GM21576 (cell line): ENCODE results near the gene FMR1.
A peak's percentile ranks its signal among the peaks of the same experiment; 100 is the strongest.

Source experiments
- ATAC-seq: cut with Tn5 transposase; IDR thresholded peaks from one replicate; pipeline ENCODE4 v1.9.1; 2021; ENCODE audit warnings: mild to moderate bottlenecking, moderate library complexity; ENCODE audit not compliant: unreplicated experiment

The FMR1 gene

DNA sequence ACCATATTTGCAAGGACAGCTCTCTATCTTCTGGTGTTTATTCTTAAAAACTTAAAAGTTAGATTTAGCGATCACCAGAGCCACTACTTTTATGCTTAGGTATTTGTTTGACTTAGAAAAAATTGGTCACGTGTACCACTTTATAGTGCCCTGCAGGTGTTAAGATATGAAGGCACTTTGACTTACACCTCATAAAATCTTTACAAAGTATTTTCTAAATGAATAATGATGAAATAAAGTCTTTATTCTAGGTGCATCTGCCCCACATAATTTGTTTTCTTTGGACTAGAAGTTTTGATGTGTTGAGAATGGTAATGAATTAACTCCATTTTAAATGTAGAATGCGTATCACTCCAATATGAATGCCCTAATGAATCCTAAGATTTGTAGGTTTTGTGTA lies 2.9 kb downstream of the FMR1 start:
- ATAC-seq, result no peak

DNA sequence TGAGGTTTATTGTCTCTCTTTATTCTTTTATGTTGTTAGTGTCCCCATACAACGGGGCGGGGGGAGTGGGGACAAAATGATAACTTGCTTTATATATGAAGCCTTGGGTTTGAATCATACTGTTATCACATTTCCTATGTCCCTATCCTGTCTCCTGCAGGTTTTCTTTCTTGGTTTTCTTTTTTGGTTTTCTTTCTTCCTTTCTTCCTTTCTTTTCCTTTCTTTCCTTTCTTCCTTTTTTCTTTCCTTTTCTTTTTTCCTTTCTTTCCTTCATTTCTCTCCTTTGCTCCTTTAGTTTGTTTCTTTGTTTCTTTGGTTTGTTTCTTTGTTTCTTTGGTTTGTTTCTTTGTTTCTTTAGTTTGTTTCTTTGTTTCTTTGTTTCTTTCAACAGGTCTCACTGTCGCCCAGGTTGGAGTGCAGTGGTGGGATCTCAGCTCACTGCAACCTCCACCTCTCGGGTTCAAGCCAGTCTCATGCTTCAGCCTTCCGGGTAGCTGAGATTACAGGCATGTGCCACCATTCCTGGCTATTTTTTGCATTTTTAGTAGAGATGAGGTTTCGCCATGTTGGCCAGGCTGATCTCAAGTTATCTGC lies 4.8 kb downstream of the FMR1 start:
- ATAC-seq, result no peak

DNA sequence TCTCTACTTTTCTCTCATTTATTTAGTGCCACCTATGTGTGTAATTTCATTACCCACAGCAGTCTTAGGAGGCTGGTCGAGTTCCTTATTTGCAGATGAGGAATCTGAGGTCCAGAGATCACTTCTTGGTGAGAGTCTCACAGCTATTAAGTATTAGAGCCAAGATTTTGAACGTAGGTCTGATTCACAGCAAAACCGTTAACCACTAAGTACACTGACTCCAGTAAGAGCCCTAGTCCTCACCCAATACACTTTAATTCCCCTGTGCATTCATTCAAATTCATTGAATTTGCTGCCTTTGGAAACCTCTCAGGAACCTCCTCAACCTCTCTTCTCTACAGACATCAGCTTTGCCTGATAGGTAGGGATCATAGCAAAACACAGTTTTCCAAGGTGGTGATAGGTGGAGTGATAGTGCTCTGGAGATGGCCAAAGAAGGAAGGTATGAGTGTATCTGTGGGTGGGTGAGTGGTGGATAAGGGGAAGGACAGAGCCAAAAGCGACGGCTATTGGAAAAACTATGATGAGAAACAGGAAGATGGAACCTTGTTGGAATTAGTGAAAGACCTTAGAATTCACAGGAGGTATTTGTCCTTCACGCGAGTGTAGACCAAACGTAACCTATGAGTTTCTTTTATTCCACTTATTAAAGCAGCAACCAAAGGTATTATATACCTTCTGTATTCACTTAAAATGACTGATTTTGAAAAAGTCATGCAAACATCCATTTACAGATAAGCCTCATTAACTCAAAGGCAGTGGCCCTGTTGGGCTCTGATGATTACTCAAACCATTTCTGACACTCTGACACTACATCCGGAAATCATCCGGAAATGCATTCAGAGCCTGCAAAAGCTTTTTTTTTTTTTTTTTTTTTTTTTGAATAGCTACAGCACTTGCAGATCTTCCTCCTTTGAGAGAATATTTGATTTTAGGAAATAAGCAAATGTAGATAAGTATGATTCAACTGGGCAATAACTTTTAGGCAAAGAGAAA lies 6.3 kb downstream of the FMR1 start:
- peak; percentile 88 for ATAC-seq

DNA sequence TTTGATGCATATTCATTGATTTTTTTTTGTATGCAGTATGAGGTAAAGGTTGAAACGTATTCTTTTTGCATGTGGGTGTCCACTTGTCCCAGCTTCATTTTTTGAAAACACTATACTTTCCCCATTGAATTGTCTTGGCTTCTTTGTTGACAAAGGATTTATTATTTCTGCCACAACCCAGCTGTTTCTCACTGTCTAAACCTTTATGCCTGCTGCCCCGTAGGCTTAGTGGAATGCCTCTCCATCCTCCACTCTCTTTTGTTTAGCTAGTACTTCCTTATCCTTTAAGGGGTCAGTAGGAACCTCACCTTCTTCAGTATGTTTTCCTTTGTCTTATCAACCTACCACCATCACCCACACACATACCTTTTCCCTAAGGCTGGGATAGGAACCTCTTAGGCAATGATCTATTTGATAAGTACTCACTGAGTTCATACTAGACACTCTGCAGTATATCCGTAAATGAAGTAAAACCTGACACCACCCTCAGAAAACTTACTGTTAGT lies 8.5 kb downstream of the FMR1 start:
- ATAC-seq, result no peak

DNA sequence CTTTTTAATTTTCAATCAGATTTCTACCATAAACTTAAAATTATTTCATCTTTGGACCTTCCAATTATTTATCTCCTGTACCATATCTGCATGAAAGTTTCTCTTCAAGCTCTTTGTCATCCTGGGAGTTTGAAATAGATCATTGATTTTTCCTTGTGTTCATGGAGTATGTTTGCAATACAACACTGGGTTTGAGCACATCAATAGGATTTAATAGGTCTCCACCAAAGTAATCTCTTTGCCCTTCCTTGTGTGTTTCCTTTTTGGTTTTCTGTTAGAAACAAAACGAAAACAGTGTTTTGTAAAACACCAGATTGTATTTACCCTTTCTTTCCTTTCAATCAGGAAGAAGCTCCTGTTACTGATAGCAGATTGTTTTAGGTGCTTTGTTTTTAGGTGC lies 11.9 kb downstream of the FMR1 start:
- no peak for ATAC-seq

DNA sequence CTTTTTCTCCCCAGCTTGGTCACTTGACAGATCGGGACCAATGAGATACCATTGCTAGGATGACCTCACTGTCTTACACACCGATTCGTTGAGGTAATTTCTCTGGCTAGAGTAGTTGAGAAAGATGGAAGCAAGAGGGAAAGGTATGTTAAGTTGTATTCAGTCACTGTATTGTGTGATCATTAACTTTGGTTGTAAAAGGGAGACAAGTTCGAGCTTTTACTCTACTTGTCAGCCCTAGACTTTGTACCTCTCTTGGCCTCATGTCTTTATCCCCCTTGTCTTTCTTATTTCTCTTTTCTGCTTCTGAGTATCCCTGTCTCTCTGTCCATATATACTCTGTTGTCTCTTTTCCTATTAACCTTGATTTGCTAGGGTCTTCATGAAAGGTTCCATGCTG lies 15.5 kb downstream of the FMR1 start:
- no peak for ATAC-seq

DNA sequence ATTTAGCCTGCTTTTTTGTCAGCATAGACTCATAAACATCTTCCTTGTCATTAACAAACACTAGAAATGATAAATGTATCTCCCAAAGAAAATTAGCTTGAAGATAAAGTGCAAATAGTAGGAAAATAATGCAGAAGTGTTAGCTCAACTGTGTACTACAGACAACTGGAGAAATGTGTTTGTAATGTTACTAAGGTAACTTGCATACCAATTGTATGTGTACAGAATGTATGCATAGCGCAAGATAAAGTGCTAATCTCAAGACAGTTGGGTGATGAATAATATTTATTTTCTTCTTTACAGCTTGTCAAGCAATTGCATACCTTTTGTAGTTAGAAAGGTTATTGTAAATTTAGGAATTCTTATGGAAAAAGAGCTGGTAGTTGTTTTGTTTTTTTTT lies 22.1 kb downstream of the FMR1 start:
- no peak for ATAC-seq

DNA sequence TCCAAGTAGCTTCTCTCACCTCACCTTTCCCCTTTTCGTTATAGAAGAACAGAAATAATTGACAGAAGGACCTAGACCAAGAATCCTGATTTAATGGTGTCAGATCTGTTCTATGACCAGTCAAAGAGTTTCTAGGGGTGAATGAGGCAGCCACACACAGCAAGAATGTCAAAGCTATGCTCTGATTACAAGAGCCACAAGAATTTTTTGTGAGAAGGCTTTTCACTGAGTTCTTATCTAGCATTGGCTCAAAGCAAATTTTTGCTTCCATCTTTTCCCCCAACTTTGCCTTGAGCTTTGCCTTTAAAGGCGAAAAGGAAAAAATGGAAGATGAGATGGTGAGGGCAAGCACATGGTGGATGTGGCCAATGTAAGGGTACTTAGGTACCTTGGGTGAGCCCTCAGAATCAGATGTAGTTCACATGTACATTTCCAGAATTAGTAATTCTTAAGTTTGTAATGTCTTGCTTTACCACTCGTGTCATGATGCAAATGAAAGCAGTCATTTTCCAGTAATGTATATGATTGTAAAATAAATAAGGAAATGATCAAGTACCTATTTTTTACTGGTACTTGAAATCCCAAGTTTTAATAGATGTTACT lies 23.5 kb downstream of the FMR1 start:
- ATAC-seq, result no peak

DNA sequence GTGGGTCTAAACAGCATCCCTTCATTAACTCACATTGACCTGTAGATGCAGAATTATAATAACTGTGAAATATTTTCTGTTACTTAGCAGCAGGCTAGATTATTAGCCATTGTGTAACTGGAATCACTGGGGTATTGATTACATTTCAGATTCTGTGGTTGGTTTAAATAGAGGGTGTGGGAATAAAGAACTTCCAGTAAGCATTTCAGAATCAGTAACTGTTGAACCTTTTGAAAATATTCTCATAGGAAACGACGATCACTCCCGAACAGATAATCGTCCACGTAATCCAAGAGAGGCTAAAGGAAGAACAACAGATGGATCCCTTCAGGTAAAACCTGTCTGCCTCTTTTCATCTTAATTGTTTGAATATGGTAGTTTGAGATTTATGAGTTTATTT lies 33.6 kb downstream of the FMR1 start:
- ATAC-seq, result no peak

DNA sequence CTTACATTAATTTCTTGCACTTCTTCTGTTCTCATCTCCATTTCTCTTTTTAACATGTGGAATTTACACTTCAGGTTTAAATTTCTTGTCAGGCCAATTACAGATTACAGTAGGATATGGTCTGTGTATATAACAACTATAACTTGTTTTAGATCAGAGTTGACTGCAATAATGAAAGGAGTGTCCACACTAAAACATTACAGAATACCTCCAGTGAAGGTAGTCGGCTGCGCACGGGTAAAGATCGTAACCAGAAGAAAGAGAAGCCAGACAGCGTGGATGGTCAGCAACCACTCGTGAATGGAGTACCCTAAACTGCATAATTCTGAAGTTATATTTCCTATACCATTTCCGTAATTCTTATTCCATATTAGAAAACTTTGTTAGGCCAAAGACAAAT lies 36.8 kb downstream of the FMR1 start:
- ATAC-seq, result no peak

DNA sequence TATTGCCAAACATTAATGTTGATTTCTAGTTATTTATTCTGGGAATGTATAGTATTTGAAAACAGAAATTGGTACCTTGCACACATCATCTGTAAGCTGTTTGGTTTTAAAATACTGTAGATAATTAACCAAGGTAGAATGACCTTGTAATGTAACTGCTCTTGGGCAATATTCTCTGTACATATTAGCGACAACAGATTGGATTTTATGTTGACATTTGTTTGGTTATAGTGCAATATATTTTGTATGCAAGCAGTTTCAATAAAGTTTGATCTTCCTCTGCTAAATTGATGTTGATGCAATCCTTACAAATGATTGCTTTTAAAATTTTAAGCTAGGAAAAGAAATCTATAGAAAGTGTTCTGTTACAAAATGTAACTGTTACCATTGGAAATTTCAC lies 38.6 kb downstream of the FMR1 start:
- ATAC-seq, result no peak

DNA sequence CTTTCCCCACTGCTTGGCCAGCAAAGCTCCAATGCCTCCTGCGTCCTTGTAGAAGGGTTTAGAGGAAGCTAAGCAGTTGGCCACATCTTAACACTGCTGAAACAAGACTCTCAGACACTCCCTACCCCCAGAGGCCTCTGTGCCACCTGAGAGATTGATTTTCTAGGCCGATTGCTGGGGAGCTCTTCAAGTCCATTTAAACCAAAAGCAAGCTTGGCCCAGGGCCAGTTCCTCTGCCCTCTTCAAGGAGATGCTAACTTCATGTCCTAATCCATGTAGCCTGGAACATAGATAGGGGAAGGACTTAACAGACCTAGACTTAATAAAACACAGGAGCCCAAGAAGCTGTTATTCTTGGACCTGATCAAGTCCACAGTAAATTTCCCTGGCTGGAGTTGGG lies 42.3 kb downstream of the FMR1 start:
- no peak for ATAC-seq

DNA sequence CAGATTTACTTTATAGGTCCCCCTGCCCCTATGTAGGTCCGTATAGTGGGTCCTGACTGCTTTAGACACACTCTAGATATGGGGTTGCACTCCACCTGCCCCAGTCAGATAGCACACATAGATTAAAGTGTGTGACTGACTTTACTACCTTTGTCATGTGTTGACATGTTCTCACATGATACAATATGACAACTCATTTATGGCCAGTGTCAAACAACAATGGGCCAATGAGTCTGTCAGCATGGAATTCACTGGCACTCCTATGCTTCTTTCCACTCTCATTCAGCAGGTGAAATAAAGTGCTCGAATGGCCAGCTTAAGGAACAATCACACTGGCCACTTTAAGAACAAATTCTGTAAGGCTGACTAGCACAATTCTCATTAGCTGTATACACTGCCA lies 45.6 kb downstream of the FMR1 start:
- no peak for ATAC-seq

DNA sequence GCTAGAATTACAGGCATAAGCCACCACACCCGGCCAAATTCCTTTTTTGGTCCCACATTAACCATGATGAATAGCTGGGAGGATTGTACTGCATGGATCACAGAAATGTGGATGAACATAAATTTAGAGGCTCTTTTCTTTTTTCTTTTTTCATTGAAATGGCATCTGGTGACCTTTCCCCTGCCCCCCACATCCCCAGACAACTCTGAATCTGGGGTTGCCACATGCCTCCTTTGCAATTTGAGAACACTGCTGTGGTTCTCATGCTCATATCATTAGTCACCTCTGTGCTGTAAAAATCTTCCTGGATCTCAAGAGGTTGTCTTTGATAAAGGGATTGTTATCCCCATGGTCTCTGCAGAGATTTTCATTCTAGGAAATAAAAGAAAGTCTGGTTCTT lies 46.6 kb downstream of the FMR1 start:
- ATAC-seq, result no peak

DNA sequence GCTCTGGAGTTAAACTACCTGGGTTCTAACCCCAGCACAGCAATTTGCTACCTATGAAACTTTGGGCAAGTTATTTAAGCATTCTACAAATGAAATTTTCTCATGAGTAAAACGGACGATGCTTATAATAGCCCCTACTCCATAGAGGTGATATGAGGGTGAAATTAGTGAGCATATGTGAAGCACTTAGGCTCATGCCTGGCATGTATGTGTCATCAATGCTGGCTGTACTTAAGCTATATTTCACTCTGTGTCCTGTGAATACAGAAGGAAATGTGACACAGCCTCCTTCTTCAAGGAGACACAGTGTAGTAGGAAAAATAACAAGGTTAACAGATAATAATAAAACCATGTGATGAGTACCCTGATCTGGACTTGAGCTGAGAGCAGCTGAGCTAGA lies 49.0 kb downstream of the FMR1 start:
- no peak for ATAC-seq

DNA sequence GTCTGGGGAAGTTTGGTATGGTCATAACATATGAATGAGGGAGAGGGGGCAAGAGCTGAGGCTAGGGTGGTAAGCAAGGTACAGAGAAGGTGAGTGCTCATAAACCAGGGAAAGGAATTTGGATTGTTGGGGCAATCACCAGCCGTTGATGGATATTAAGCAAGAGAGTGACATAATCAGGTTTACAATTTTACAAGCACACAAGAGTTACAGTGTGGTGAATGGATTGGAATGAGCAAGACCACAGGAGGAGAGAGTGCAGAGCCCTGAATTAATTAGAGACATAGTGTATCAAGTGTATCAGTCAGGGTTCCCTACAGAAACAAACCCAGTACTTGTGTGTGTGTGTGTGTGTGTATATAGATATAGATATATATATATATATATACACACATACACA lies 50.8 kb downstream of the FMR1 start:
- no peak for ATAC-seq

DNA sequence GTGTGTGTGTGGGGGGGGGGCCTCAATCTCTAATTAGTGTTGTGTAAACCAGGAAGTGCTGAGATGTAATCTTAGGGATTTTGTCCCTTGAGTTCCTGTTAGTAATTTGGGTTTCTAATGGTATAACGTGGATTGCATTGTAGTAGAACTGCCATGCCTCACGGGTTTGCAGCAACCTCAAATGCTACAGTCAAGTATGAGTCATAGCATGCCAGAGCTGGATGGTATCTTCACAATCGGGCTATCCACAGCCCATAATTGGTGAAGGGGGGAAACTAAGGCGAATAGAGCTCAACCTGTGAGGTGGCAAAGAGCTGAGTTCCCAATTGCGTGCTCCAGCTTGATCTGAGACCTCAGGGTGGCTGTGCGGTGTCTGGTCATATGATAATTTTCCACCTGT lies 67.2 kb downstream of the FMR1 start:
- ATAC-seq, result no peak

DNA sequence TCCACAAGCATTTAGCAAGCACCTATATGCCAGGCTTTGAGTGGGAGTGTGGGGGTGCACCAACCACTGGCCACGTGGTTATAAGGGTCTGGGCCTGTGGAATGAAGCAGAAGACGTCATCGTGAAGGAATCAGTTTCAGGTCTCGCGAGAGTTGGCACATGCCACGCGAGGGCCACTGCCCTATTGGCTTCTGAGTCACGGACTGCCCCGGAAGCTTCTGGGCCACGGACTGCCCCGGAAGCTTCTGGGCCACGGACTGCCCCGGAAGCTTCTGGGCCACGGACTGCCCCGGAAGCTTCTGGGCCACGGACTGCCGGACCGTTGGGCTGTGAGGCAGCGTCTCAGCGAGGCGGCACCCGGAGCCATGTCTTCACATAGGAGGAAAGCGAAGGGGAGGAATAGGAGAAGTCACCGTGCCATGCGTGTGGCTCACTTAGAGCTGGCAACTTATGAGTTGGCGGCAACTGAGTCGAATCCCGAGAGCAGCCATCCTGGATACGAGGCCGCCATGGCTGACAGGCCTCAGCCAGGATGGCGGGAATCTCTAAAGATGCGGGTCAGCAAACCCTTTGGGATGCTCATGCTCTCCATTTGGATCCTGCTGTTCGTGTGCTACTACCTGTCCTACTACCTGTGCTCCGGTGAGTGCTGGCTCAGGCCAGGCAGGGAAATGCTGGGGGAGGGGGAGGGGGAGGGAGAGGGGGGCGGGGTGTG lies 69.5 kb downstream of the FMR1 start, which contains the start of gene FMR1NB:
TSS of gene FMR1NB (plus strand) at position 300 of the 715 bp plus-strand sequence. CDS start at position 366, 66 bp downstream.
- no peak for ATAC-seq
